HG03469 (cell line): ENCODE data around the gene TRAPPC11.

ENCODE experiments used
- ATAC-seq: cut with Tn5 transposase; IDR thresholded peaks from one replicate; pipeline ENCODE4 v1.9.1; 2021; ENCODE audit warnings: mild to moderate bottlenecking, moderate library complexity, moderate number of reproducible peaks; ENCODE audit not compliant: unreplicated experiment

TRAPPC11 gene

DNA sequence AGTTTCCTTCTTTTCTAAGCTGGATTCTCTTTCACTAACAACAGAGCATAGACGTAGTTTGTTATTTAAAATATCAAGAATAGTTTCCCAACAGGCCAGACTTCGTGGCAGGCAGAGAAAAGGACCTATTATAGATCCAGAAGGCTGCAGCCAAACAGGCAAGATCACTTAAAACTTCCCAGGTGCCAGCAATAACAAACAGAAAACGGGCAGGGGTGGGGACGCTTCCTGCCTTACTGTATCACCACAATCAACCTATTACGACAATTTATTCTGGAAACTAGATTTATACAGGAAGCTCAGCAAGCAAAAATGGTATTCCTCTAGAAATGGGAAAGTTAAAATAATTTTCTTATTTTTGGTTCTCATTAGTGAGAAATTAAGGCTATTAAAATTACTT lies 22.2 kb upstream of the TRAPPC11 start:
- ATAC-seq: no peak

DNA sequence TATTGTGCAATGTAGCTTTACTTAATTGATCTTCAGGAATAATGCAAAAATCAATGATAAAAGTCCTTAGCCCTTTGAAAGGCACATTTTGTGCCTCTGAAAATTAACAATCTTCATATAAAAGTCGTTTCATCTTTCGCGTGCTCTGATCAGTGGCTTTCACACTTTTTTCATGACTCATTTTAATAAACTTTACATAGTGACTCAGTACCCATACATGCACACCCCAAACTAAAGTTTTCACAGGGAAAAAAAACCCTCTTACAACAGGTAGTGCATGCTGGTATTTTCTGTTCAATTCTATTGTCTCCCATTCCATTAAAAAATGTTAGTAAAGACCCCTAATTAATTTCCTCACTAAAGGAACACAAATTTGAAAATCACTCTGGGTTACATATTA lies 21.6 kb upstream of the TRAPPC11 start:
- no peak for ATAC-seq

DNA sequence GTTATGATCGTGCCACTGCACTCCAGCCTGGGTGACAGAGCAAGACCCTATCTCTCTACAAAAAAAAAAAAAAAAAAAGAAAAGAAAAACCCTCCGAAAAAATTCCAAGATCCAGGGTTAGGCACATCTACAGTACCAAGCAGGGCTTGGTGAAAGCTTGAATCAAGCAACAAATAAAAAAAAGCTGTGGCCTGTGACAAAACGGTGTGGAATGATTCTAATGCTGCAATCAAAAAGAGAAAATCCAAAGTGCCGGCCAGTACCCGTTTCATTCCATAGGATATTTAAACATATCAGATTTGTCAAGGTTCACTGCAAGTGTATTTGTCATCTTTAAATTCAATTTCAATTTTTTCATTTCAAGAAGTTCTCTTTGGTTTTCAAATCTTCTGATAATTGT lies 20.7 kb upstream of the TRAPPC11 start:
- no peak for ATAC-seq

DNA sequence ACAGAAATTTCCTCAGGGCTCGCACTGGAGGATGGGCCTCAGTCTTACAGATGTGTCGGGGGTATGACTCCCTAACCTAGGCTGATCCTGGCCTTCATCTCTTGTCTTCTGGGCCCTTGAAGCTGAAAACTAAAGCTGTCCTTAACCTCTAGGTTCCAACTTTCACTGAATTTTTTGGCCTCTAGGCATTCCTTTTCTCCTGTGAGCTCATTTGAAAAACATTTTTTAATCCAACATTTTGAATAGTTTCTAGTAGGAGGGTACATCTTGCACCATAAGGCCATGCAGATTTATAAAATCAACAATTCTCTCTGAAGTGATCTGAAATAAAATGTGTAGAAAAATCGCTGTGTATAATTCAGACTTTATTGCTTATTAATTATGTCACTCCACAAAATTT lies 19.8 kb upstream of the TRAPPC11 start:
- no peak for ATAC-seq

DNA sequence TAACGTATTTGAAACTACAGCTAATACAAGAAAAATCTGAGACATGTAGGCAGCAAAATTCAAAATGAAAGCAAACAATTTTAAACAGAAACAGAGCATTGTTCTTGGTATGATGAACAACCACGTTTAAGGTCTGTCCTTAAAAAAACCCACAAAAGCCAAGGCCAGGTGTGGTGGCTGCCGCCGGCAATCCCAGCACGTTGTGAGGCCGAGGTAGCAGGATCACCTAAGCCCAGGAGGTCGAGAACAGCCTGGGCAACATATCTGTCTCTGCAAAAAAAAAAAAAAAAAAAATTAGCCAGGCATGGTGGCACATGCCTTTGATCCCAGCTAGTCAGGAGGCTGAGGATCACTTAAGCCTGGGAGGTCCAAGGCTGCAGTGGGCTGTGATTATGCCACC lies 13.8 kb upstream of the TRAPPC11 start:
- ATAC-seq: no peak

DNA sequence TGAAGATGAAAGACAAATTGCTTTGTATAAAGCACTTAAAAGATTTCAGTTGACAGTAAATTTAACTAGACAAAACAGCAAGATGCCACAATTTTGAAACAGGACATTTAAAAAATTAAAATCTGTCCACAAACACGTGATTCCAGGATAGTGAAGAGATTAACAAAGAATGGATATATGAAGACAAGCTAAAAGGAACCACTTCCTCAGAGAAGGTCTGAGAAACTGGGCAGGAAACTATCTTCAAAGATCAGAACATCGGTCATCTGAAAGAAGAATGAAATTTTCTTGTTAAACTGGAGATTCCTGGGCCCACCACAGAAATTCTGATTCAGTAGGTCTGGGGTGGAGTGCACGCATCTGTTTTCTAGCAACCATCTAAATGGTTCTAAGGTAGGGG lies 1.5 kb upstream of the TRAPPC11 start:
- ATAC-seq: no peak

DNA sequence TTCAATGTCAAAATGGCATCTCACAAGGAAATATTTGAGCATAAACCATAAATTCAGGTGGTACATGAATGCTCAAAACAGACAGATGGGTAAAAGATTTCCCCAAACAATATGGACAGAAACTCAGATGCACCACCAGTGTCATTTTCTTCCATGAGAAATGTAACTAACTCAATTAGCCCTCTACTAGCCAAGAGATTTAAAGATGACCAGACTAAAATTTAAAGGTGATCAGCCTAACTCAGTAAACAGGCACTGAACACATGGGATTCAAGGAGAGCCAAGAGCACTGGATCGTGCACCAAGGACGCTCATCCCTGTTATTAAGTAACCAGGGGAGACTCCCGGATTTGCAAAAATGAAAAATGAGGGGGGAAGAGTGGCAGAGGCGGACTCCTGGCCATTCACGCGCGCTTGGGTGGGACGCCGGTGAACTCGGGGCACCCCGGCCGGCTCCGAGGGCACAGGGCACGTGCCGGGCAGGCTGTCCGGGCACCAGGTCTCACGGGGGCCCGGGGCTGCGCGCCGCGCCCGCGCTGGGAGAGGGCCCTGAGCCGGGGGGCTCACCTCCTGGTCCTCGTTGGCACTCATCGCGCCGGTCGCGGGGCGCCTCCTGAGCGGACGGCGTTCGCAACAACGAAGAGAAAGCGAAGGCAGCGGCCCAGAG lies 598 bp upstream of the TRAPPC11 start:
- ATAC-seq: no peak

DNA sequence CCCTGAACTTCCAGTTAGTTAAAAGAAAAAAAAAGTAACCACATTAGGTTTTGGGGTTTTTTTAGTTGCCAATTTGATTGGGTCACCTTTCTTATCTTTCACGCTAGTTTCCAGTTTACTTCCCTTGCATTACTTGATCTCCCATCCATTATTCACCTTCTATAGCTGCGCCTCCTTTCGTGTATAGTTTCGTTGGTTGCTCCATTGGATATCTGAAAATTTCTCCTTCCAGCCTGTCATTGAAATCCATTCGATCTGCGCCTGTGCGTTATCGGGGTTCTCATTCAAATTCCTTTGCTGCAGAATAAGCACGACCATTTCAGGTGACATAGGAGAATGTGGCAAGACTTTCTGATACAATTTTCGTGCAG lies 764 bp downstream of the TRAPPC11 start:
- ATAC-seq: no peak

DNA sequence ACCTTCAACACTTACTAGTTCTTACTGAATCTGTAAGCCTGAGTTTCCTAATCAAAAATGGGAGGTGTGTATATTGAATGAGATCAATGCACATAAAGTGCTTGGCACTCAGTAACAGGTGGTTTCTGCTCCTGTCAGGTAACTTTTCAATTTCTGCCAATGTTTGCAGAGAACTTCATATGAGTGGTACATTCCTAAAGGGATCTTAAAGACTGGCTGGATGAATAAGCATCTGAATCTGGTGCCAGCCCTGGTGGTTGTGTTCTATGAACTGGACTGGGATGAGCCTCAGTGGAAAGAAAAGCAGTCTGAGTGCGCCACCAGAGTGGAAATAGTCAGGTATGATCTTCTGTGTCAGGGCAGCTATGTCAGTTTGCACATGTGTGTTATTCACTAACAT lies 7.0 kb downstream of the TRAPPC11 start:
- no peak for ATAC-seq

DNA sequence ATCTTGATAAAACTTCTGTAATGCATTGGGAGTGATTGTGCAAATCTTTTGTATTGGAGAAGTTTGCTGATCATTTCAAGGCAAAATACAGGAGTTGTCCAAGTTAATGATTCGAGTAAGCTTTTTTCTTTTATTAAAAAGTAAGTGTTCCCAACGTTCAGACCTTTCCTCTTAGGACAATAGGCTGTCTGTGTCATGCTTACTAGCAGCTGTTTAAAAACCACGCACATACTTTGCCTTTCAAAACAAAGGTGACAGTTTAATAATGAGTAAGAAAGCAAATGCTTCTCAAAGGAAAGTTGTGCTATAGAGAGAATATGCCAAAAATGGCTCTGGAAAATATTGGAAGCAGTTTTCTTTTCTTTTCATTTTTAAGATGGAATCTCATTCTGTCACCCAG lies 11.2 kb downstream of the TRAPPC11 start:
- ATAC-seq: no peak

DNA sequence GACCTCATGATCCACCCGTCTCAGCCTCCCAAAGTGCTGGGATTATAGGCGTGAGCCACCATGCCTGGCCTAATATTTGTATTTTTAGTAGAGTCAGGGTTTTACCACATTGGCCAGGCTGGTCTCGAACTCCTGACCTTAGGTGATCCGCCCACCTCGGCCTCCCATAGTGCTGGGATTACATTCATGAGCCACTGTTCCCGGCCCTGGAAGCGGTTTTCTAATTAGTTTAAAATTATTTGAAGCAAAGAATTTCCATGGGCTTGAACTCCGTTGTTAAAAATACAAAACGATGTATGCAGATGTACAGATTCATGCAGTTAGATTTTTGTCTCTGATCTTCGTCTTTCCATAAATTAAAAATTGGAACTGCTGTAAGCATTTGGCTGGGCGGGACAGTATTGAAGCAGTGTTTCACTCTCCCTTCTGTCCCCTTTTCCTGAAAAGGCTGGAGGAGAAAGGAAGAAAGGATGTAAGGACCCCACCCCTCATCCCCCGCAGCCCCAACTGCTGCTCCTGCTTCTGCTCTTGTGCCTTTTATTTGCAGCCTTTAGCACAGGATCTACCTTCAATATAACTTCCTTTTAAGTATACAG lies 12.0 kb downstream of the TRAPPC11 start:
- ATAC-seq: no peak

DNA sequence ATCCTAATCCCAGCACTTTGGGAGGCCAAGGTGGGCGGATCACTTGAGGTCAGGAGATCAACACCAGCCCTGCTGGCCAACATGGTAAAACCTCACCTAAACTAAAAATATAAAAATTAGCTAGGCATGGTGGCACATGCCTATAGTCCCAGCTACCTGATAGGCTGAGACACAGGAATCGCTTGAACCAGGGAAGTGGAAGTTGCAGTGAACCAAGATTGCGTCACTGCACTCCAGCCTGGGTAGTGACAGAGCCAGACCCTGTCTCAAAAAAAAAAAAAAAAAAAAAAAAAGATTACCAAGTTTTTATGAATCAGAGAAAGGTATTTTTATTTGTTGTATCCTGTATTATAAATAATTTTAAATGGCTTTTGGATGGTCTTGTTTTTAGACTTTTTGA lies 15.1 kb downstream of the TRAPPC11 start:
- ATAC-seq: no peak

DNA sequence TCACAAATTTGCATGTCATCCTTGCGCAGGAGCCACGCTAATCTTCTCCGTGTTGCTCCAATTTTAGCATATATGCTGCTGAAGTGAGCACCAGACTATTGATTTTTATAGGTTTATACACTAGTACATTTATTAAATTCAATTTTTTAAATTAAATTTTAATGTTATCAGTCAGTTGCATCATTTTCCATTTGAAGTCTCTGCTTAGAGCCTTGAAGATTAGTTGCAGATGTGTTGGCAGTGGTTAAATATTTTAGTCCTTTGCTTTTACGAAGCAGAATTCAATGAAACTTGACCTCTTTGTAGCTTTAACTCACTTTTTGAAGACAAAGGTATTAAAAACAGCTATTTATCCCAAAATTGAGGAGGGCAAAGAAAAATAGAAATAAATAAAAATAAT lies 16.5 kb downstream of the TRAPPC11 start:
- ATAC-seq: no peak

DNA sequence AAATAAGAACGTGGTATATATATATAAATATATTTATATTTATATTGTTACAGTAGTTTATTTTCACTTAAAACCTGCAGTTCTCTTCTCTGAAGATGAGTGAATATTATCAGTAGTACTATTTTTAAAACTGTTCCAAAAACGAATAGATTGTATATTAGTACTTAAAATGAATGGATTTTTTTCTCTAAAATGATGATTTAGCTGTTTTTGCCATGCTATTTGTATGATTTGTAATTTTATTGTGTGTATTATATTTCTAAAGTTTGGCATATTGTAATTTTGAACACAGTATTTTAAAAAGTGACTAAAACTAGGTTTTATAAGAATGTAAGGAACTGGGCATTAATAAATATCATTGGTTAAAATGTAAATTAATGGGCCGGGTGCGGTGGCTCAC lies 22.0 kb downstream of the TRAPPC11 start:
- ATAC-seq: no peak

DNA sequence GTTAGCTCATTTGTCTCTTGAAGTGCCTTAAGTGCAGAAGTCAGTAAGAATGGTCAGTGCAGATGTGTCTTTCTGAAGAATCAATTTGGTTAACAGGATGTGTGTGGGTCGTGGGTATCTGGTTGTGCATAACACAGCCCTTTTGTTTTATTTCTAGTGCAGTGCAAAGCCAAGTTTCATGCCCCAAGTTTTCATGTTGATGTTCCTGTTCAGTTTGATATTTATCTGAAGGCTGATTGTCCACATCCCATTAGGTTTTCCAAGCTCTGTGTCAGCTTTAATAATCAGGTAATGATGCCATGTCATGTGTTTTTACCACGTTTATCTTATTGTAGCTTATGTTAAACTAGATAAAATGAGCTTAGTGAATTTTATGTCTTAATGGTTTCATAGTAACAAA lies 27.4 kb downstream of the TRAPPC11 start:
- ATAC-seq: no peak

DNA sequence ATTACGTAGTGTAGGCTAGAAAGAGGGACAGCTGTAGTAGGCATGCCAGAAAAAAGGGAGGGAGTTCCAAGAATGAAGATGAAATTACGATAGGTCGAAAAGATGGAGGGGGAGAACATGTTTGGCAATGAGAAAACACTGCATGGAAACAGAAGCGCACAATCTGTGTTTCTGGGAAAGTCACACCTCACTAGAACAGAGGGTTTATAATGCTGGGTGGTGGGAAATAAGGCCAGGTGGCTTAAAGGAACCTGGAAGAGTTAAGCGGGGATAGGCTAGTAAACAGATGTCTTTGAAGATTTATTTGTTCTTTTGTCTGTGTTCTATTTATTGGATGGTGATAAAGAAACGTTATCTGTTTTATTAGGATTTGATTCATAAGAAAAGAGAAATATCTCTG lies 29.1 kb downstream of the TRAPPC11 start:
- ATAC-seq: no peak

DNA sequence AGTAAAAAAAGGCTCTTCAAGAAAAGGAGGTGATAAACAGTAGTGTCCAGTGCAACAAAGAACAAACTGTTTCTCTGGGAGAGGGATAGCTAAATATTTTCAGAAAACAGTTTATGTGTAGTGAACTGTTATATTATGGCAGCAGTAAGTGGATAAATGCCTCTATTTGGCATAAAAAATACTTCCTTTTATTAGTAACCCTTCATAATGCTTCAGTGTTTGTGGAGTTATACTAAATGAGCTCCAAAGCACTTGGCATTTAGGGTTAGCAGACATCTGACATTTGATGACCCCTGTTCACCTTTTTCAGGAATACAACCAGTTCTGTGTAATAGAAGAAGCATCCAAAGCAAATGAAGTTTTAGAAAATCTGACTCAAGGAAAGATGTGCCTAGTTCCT lies 31.9 kb downstream of the TRAPPC11 start:
- no peak for ATAC-seq

DNA sequence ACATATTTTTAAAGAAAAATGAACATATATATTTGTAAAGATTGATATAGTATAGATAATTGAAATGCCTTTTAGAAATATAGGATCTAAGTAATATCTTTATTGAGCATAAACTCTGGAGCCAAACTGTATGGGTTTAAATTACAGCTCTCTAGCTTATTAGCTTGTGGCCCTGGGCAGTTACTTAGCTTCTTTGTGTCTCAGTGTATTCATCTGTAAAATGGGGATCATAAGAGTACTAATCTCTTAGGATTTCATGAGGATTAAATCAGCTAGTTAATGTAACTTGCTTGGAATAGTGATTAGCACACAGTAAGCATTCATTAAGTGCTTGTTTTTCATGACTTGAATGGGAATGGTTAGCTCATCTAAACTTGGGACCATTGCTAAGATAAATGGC lies 32.8 kb downstream of the TRAPPC11 start:
- no peak for ATAC-seq

DNA sequence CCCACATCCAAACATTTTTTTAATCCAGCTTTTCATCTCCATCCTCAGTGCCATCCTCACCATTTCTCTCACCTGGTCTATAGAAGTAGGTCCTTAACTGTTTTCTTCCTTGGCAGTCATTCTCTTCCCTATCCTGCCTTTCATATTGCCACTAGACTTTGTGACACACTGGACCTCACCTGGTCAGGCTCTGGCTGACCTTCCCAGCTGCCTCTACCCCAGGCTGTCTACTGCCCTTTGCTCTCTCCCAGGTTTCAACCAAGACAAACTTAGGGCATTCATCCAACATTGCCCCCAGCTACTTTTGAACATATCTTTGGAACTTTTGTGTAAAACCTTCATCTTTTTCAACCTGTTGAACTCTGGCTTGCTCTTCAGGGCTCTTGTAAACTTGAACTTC lies 39.8 kb downstream of the TRAPPC11 start:
- ATAC-seq: no peak

DNA sequence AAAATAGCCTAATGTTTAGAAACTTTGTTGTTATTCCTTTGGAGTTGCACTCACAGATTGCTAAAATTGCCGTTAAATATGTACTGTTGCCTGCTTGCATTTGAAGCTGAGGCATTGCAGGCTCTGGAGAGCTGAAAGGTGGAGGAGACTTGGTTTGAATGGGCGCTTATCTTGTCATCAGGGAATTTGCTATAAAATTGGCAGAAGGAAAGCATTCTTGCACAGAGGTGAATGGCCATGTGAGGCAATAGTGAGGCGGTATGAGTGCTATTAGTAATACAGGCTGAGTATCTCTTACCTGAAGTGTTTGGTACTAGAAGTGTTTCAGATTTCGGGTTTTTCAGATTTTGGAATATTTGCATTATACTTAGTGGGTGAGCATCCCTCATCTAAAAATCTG lies 41.3 kb downstream of the TRAPPC11 start:
- no peak for ATAC-seq

DNA sequence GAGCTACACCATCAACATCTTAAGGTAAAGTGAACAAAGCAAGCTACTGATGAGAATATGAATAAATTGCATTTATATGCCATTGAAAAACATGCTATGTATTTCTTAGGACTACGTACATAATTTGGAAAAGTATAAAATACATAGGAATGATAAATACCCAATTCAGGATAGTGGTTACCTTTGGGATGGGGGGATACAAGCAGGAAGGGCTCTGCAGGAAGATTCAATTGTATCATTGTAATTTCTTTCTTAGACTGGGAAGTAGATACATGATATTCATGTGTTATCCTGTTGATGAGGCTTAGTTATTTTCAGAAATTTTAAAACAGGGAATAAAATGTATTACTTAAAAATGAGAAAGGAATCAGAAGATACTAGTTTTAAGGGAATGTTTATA lies 43.4 kb downstream of the TRAPPC11 start:
- no peak for ATAC-seq

DNA sequence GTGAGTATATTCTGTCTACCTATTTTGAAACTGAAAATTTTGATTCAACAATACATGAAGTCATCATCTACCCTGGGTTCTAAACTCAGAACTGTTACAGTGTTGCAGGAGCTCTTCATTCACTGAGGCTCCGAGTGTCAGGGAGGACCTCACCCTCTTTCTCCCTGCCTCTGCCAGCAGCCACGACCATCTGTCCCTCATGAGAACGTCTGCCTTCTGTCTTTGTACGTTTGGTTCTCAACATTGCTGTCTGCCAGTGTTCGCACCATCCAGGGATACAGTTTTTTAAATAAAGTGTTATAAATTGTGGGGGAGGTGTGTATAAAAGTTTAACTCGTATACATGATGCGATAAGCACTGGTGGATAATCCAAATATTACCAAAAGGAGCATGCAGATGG lies 55.5 kb downstream of the TRAPPC11 start:
- no peak for ATAC-seq

DNA sequence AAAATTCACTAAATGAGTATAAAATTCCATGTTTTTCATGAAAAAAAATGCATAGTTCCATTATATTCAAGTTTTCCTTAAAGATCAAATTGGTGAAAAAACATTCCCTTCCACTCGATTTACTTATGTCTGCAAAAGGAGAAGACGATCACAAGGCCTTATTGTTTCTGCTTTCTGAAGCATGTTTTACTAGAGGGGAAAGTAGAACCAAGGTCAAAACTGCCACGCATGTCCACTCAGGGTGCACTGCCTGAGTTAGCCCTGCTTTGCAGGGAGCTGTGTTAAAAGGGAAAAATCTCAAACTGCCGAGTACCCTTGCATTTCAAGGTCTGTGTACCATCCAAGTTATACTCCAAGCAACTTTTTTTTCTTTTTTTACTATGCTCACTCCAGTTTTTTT lies 57.2 kb downstream of the TRAPPC11 start:
- no peak for ATAC-seq
